Activated CD8-positive, alpha-beta T cell treated with anti-CD3 and anti-CD28 coated beads for 36 hours (primary cell): ENCODE data around the gene MYOM3. TPM values are rescaled to one million over a fixed set of nuclear protein-coding genes. Genes with fewer than 3 reads are reported as not detected.

Source experiments
- ATAC-seq: fragments of 200-7000 bp; cut with Tn5 transposase; one replicate; pipeline ENCODE4 v1.10.0; 2021; ENCODE audit warnings: mild to moderate bottlenecking, moderate library complexity
- CTCF ChIA-PET: fragments of 350-600 bp; sonication (Branson Sonifier 250); formaldehyde crosslinking; loops from one replicate; lab custom pipeline; 2021; ENCODE audit warnings: antibody characterized with exemption; lab: Charles Lee
- POLR2A ChIA-PET: fragments of 350-600 bp; sonication (Branson Sonifier 250); formaldehyde crosslinking; loops from one replicate; lab custom pipeline; 2021; ENCODE audit warnings: antibody characterized with exemption; lab: Charles Lee
- DNase-seq: peaks from one replicate; pipeline ENCODE4 v3.0.0-alpha.2; 2020
- H3K27ac Mint-ChIP-seq: one replicate; pipeline ENCODE4 v1.8.0; 2021; ENCODE audit warnings: mild to moderate bottlenecking, mixed read lengths
- H3K27me3 Mint-ChIP-seq: one replicate; pipeline ENCODE4 v1.8.0; 2021; ENCODE audit warnings: mixed read lengths
- H3K36me3 Mint-ChIP-seq: one replicate; pipeline ENCODE4 v1.8.0; 2021; ENCODE audit warnings: low read depth, mixed read lengths
- H3K4me1 Mint-ChIP-seq: one replicate; pipeline ENCODE4 v1.8.0; 2021; ENCODE audit warnings: low read depth, mixed read lengths
- H3K4me3 Mint-ChIP-seq: one replicate; pipeline ENCODE4 v1.8.0; 2021; ENCODE audit warnings: mild to moderate bottlenecking, moderate library complexity, mixed read lengths
- H3K9me3 Mint-ChIP-seq: one replicate; pipeline ENCODE4 v1.8.0; 2021; ENCODE audit warnings: mixed read lengths
- CTCF ChIP-seq: fragments of 200-600 bp; IDR thresholded peaks from one replicate; pipeline ENCODE4 v1.8.0; 2022; ENCODE audit warnings: antibody characterized with exemption, mild to moderate bottlenecking
- intact Hi-C: fragments of 100-400 bp; cut with micrococcal nuclease; formaldehyde crosslinking; loops from one replicate; pipeline ENCODE4 v1.10.0; 2022
- total RNA-seq, 2 experiments: library from RNA; stranded (reverse); gene quantifications; one replicate each; pipeline ENCODE4 v1.2.3, GENCODE V29; 2021

Gene MYOM3
- not detected for total RNA-seq

- H3K36me3 Mint-ChIP-seq, result no peaks in the 10 kb centered on the region
- peaks cover 15% of the 10 kb centered on the region for H3K27me3 Mint-ChIP-seq
- intact Hi-C loops, result no loop called here
- ATAC-seq (peak; percentile 99), DNase-seq (peak; percentile 86)
- no peak within 1 kb of the TSS for H3K4me3 Mint-ChIP-seq
- no peak within 1 kb of the TSS for H3K27ac Mint-ChIP-seq
- peak; percentile 58 for TF ChIP-seq CTCF
- CTCF ChIA-PET, result interaction anchor here (1.0 to 2.7 kb wide), 3 partner anchors 13 to 475 kb away, joined by 3 to 19 read pairs (median 6); no protein-coding TSS in a partner anchor
- no peaks in the 10 kb centered on the region for H3K9me3 Mint-ChIP-seq
- POLR2A ChIA-PET, result interaction anchor here (1.0 kb wide), 1 partner anchor 41 kb away, joined by 3 read pairs; no protein-coding TSS in a partner anchor
- H3K4me1 Mint-ChIP-seq, result peaks cover 5% of the 10 kb centered on the region
Observed at GRCh38 chr1:24111996-24112779, at the start of gene MYOM3. TSS of gene MYOM3 (minus strand) at chr1:24112135. CDS start at chr1:24108636, 3,499 bp downstream.

- ATAC-seq, result no peak
- Mint-ChIP-seq H3K36me3 (peaks cover 13% of the 10 kb centered on the region), H3K27me3 (no peaks in the 10 kb centered on the region), H3K4me1 (no peaks in the 10 kb centered on the region), H3K27ac (no peak overlapping the region), H3K9me3 (no peaks in the 10 kb centered on the region), H3K4me3 (no peak overlapping the region)
- intact Hi-C loops, result no loop called here
- no peak for TF ChIP-seq CTCF
- CTCF ChIA-PET, result interaction anchor here (1.3 kb wide), 1 partner anchor 11 kb away, joined by 4 read pairs; no protein-coding TSS in a partner anchor
- DNase-seq, result no peak
- POLR2A ChIA-PET, result interaction anchor here (0.6 kb wide), 1 partner anchor 663 kb away, joined by 3 read pairs; no protein-coding TSS in a partner anchor
Observed at GRCh38 chr1:24161270-24161669, 49.3 kb upstream of the MYOM3 start.

- H3K36me3 Mint-ChIP-seq, result peaks cover 6% of the 10 kb centered on the region
- no peak overlapping the region for H3K4me3 Mint-ChIP-seq
- no peak for ATAC-seq
- TF ChIP-seq CTCF, result no peak
- ChIA-PET CTCF (interaction anchor here (0.6 to 1.9 kb wide), 3 partner anchors 9 to 232 kb away, joined by 4 to 6 read pairs (median 4); no protein-coding TSS in a partner anchor), POLR2A (no interaction called here)
- H3K27ac Mint-ChIP-seq, result no peak overlapping the region
- DNase-seq, result no peak
- H3K9me3 Mint-ChIP-seq, result no peaks in the 10 kb centered on the region
- no peaks in the 10 kb centered on the region for H3K4me1 Mint-ChIP-seq
- intact Hi-C loops, result no loop called here
- H3K27me3 Mint-ChIP-seq, result no peaks in the 10 kb centered on the region
Observed at GRCh38 chr1:24159366-24159765, 47.4 kb upstream of the MYOM3 start.

GRCh38 chr1:24157918-24158481 lies 46.1 kb upstream of the MYOM3 start:
- ATAC-seq (no peak), DNase-seq (no peak)
- TF ChIP-seq CTCF, result no peak
- Mint-ChIP-seq H3K27ac (no peak overlapping the region), H3K36me3 (peaks cover 6% of the 10 kb centered on the region), H3K27me3 (peaks cover 2% of the 10 kb centered on the region), H3K9me3 (no peaks in the 10 kb centered on the region), H3K4me3 (no peak overlapping the region), H3K4me1 (no peaks in the 10 kb centered on the region)
- ChIA-PET CTCF (interaction anchor here (1.4 kb wide), 1 partner anchor 8 kb away, joined by 4 read pairs; no protein-coding TSS in a partner anchor), POLR2A (no interaction called here)
- intact Hi-C loops, result no loop called here
